B cell (primary cell): ENCODE data around the gene JMJD8. TPM values are rescaled to one million over a fixed set of nuclear protein-coding genes. Genes with fewer than 3 reads are reported as not detected.

Source experiments
- ATAC-seq: fragments of 200-7000 bp; cut with Tn5 transposase; one replicate; pipeline ENCODE4 v1.10.0; 2021; ENCODE audit warnings: low read depth, mild to moderate bottlenecking, moderate number of reproducible peaks, moderate library complexity
- CTCF ChIA-PET: fragments of 350-600 bp; sonication (Branson Sonifier 250); formaldehyde crosslinking; loops from one replicate; lab custom pipeline; 2021; ENCODE audit warnings: antibody characterized with exemption, inconsistent platforms; lab: Charles Lee
- POLR2A ChIA-PET: fragments of 350-600 bp; sonication (Branson Sonifier 250); formaldehyde crosslinking; loops from one replicate; lab custom pipeline; 2021; ENCODE audit warnings: antibody characterized with exemption; lab: Charles Lee
- DNase-seq: peaks from one replicate; pipeline ENCODE4 v3.0.0; 2013
- H2AFZ ChIP-seq: 2 replicates; pipeline ENCODE4 v1.6.1; 2012; ENCODE audit warnings: mild to moderate bottlenecking, low read depth, low read length; ENCODE audit not compliant: insufficient read depth, poor library complexity, severe bottlenecking
- H3K27ac ChIP-seq, 2 donors: 1 replicate in 1 of 2; 2 replicates in 1 of 2; pipeline ENCODE4 v1.5.1; 2012 to 2013; ENCODE audit warnings: low read length in 2 of 2, mild to moderate bottlenecking in 2 of 2, moderate library complexity in 1 of 2
- H3K27me3 ChIP-seq, 4 experiments: fragments of 200-600 bp in 1 of 4; sonication (generic) in 1 of 4; replicated peaks in 1 of 4; 1 replicate in 2 of 4; 2 replicates in 2 of 4; pipeline versions ENCODE4 v1.6.1 to v1.7.0; 2013 to 2016; ENCODE audit warnings: low read length in 3 of 4, mild to moderate bottlenecking in 2 of 4, mixed read lengths in 1 of 4, moderate library complexity in 1 of 4; ENCODE audit not compliant: insufficient read depth in 4 of 4, control insufficient read depth in 3 of 4; ENCODE audit errors: control extremely low read depth in 1 of 4
- H3K36me3 ChIP-seq, 2 experiments: replicated peaks in 1 of 2; 1 replicate in 1 of 2; 2 replicates in 1 of 2; pipeline versions ENCODE4 v1.6.1 to v1.7.1; 2013; ENCODE audit warnings: low read length in 1 of 2; ENCODE audit not compliant: insufficient read depth in 2 of 2, control insufficient read depth in 1 of 2; ENCODE audit errors: control extremely low read depth in 1 of 2, extremely low read depth in 1 of 2
- H3K4me1 ChIP-seq, 2 donors: fragments of 200-600 bp in 1 of 2; sonication (generic) in 1 of 2; 1 replicate in 1 of 2; 2 replicates in 1 of 2; pipeline versions ENCODE4 v1.5.1 to v1.6.1; 2013 to 2017; ENCODE audit warnings: low read length in 2 of 2; ENCODE audit not compliant: control insufficient read depth in 2 of 2, insufficient read depth in 2 of 2
- H3K4me2 ChIP-seq: replicated peaks from 2 replicates; pipeline ENCODE3; 2012; ENCODE audit warnings: mild to moderate bottlenecking, low read depth, low read length; ENCODE audit not compliant: poor library complexity, severe bottlenecking
- H3K4me3 ChIP-seq, 5 experiments: fragments of 200-600 bp in 1 of 5; sonication (generic) in 1 of 5; 1 replicate in 3 of 5; 2 replicates in 2 of 5; pipeline versions ENCODE4 v1.5.1 to v1.7.0; 2011 to 2016; ENCODE audit warnings: low read length in 4 of 5, mild to moderate bottlenecking in 4 of 5, low read depth in 2 of 5, control low read depth in 1 of 5, moderate library complexity in 1 of 5; ENCODE audit not compliant: insufficient read depth in 1 of 5; ENCODE audit errors: control extremely low read depth in 1 of 5, extremely low read depth in 1 of 5
- H3K79me2 ChIP-seq: fragments of 200-600 bp; sonication (generic); one replicate; pipeline ENCODE4 v1.6.0; 2016; ENCODE audit warnings: low read length; ENCODE audit not compliant: control insufficient read depth, insufficient read depth
- H3K9ac ChIP-seq: fragments of 200-600 bp; sonication (generic); 2 replicates; pipeline ENCODE4 v1.6.1; 2017; ENCODE audit warnings: mild to moderate bottlenecking, low read length, moderate library complexity
- H3K9me3 ChIP-seq, 3 donors: one replicate each; pipeline versions ENCODE4 v1.6.1 to v1.7.1; 2013; ENCODE audit warnings: low read length in 2 of 3; ENCODE audit not compliant: control insufficient read depth in 2 of 3, insufficient read depth in 1 of 3; ENCODE audit errors: control extremely low read depth in 1 of 3
- H4K20me1 ChIP-seq: 2 replicates; pipeline ENCODE4 v1.6.0; 2012; ENCODE audit warnings: mild to moderate bottlenecking, low read length; ENCODE audit not compliant: insufficient read depth, control insufficient read depth, poor library complexity, severe bottlenecking
- H3K27ac Mint-ChIP-seq: one replicate; pipeline ENCODE4 v1.8.0; 2021; ENCODE audit warnings: mixed read lengths
- H3K27me3 Mint-ChIP-seq: one replicate; pipeline ENCODE4 v1.8.0; 2021; ENCODE audit warnings: mixed read lengths
- H3K4me1 Mint-ChIP-seq: one replicate; pipeline ENCODE4 v1.8.0; 2021; ENCODE audit warnings: mixed read lengths
- H3K4me3 Mint-ChIP-seq: one replicate; pipeline ENCODE4 v1.8.0; 2021; ENCODE audit warnings: mixed read lengths
- H3K9me3 Mint-ChIP-seq: one replicate; pipeline ENCODE4 v1.8.0; 2022; ENCODE audit warnings: mixed read lengths; ENCODE audit not compliant: insufficient read depth
- CTCF ChIP-seq: fragments of 200-600 bp; IDR thresholded peaks from one replicate; pipeline ENCODE4 v1.8.0; 2022; ENCODE audit warnings: antibody characterized with exemption, mild to moderate bottlenecking
- EZH2 ChIP-seq: IDR thresholded peaks from 2 replicates; pipeline ENCODE4 v1.6.1; 2012; ENCODE audit warnings: borderline replicate concordance, low read depth, mild to moderate bottlenecking, moderate library complexity, low read length; ENCODE audit not compliant: insufficient read depth, poor library complexity, severe bottlenecking
- WGBS: methylation state at CpG from one replicate; pipeline ENCODE4 v1.1.5; 2013; ENCODE audit warnings: missing lambda C conversion rate; ENCODE audit not compliant: insufficient coverage; 5-methylcytosine and 5-hydroxymethylcytosine counted together
- intact Hi-C: fragments of 100-400 bp; cut with micrococcal nuclease; formaldehyde crosslinking; loops from one replicate; pipeline ENCODE4 v1.10.0; 2022
- polyA plus RNA-seq: library from polyadenylated mRNA; depleted of rRNA; stranded (reverse); fragments of >200 nt; gene quantifications from 2 replicates; pipeline ENCODE4 v1.2.3, GENCODE V29; 2012
- total RNA-seq, 2 donors: library from RNA; stranded (reverse); fragments of 120-200 nt in 1 of 2; gene quantifications; 1 replicate in 1 of 2; 2 replicates in 1 of 2; pipeline versions ENCODE4 v1.2.3 to v1.2.4, GENCODE V29; 2013 to 2022

JMJD8 gene
- total and polyA plus RNA-seq, 2 donors (not counting 1 experiment from before 2014, with no cell fraction given): 46.3 to 69.3 TPM

GRCh38 chr16:695355-696089, 11.4 kb upstream of the JMJD8 start:
- intact Hi-C loops: no loop called here
- ATAC-seq (peak; percentile 76), DNase-seq (peak; percentile 70)
- no peaks in the 10 kb centered on the region for H4K20me1 ChIP-seq
- peaks cover 0 to 59% (median 25%) of the 10 kb centered on the region in 4 experiments for H3K27me3 ChIP-seq
- H3K36me3 ChIP-seq: no peaks in the 10 kb centered on the region
- peak overlapping the region; percentile 73 for H3K9ac ChIP-seq
- Mint-ChIP-seq H3K4me3 (peak overlapping the region; percentile 87), H3K9me3 (no peaks in the 10 kb centered on the region), H3K27ac (peak overlapping the region; percentile 65), H3K27me3 (peaks cover 17% of the 10 kb centered on the region), H3K4me1 (peaks cover 16% of the 10 kb centered on the region)
- WGBS: 4% methylated on average over 71 of the region's 71 CpGs
- TF ChIP-seq EZH2 (no peak), CTCF (no peak)
- H3K79me2 ChIP-seq: no peaks in the 10 kb centered on the region
- POLR2A ChIA-PET: interaction anchor here (1.0 kb wide), 1 partner anchor 59 kb away, joined by 3 read pairs; the partner anchor contains the start of gene METTL26
- CTCF ChIA-PET: no interaction called here
- H3K27ac ChIP-seq: no peak overlapping the region
- peak overlapping the region; percentile 12 to 67 (median 55) for H3K4me3 ChIP-seq
- peak overlapping the region; percentile 96 for H3K4me2 ChIP-seq
- H3K9me3 ChIP-seq: peaks cover 0 to 38% (median 0%) of the 10 kb centered on the region in 3 donors
- H3K4me1 ChIP-seq: peaks cover 30 to 38% of the 10 kb centered on the region in 2 donors
- peak overlapping the region; percentile 71 for H2AFZ ChIP-seq

GRCh38 chr16:694863-695354, 10.8 kb upstream of the JMJD8 start:
- ATAC-seq (no peak), DNase-seq (peak; percentile 44)
- Histone ChIP-seq H3K36me3 (no peaks in the 10 kb centered on the region), H3K79me2 (peaks cover under 1% of the 10 kb centered on the region), H3K4me2 (peak overlapping the region; percentile 96), H3K27ac (no peak overlapping the region), H3K4me1 (peaks cover 27 to 38% of the 10 kb centered on the region in 2 donors), H3K27me3 (peaks cover 0 to 53% (median 20%) of the 10 kb centered on the region in 4 experiments), H4K20me1 (no peaks in the 10 kb centered on the region), H3K4me3 (peak overlapping the region in 4 of 5 experiments; percentile 40 to 58 (median 52)), H2AFZ (peak overlapping the region; percentile 33), H3K9me3 (peaks cover 0 to 34% (median 0%) of the 10 kb centered on the region in 3 donors), H3K9ac (peak overlapping the region; percentile 58)
- ChIA-PET CTCF (no interaction called here), POLR2A (interaction anchor here (1.0 kb wide), 1 partner anchor 59 kb away, joined by 3 read pairs; the partner anchor contains the start of gene METTL26)
- peaks cover 17% of the 10 kb centered on the region for H3K27me3 Mint-ChIP-seq
- peaks cover 20% of the 10 kb centered on the region for H3K4me1 Mint-ChIP-seq
- H3K27ac Mint-ChIP-seq: no peak overlapping the region
- TF ChIP-seq EZH2 (no peak), CTCF (no peak)
- intact Hi-C loops: no loop called here
- WGBS: 0% methylated on average over 23 of the region's 37 CpGs
- H3K9me3 Mint-ChIP-seq: no peaks in the 10 kb centered on the region
- peak overlapping the region; percentile 41 for H3K4me3 Mint-ChIP-seq
